Spleen (tissue), 7 donors: ENCODE measurements around the gene EPN3.

Experiments
- CTCF ChIP-seq, 11 experiments: fragments of 200-600 bp in 7 of 11; fragments of 450-650 bp in 4 of 11; sonication (generic) in 4 of 11; IDR thresholded peaks in 8 of 11; conservative IDR thresholded peaks in 3 of 11; 1 replicate in 7 of 11; 2 replicates in 4 of 11; pipeline versions ENCODE4 v1.4.0 to v1.8.0; 2016 to 2021; ENCODE audit warnings: antibody characterized with exemption in 11 of 11, inconsistent platforms in 4 of 11, mild to moderate bottlenecking in 1 of 11
- POLR2A ChIP-seq, 3 donors: fragments of 450-650 bp; IDR thresholded peaks; one replicate each; pipeline ENCODE4 v1.5.1; 2017; ENCODE audit warnings: antibody characterized with exemption in 3 of 3, mild to moderate bottlenecking in 1 of 3
- POLR2AphosphoS5 ChIP-seq, 3 donors: sonication (generic); formaldehyde crosslinking; IDR thresholded peaks; one replicate each; pipeline ENCODE4 v1.5.1; 2017; ENCODE audit warnings: antibody characterized with exemption in 3 of 3
- donor health status: DM: no; HTN: no; CAD: no; lungs with moderate emphysema.
- donor health status: DM: no; HTN: no; CAD: no.
- donor health status: DM: no; HTN: no; CAD: no.

GRCh38 chr17:50549969-50550368 is 17.4 kb downstream of the EPN3 start:
- TF ChIP-seq CTCF (IDR thresholded peaks at IDR 0.05 in 8 of 11, conservative IDR thresholded peaks at IDR 0.05 in 3 of 11) (no peak), POLR2AphosphoS5 (IDR thresholded peaks at IDR 0.05) (no peak), POLR2A (IDR thresholded peaks at IDR 0.05) (no peak)
